HG03135 (cell line): ENCODE measurements around the gene MTUS2.
"Not testable (repeated sequence)": the region's sequence is repeated elsewhere in the genome, so short reads cannot be mapped to it uniquely, and the experiment has no call there.

ENCODE experiments used
- ATAC-seq: cut with Tn5 transposase; IDR thresholded peaks from one replicate; pipeline ENCODE4 v1.9.1; 2021; ENCODE audit warnings: mild to moderate bottlenecking, moderate library complexity; ENCODE audit not compliant: unreplicated experiment

The MTUS2 gene

DNA sequence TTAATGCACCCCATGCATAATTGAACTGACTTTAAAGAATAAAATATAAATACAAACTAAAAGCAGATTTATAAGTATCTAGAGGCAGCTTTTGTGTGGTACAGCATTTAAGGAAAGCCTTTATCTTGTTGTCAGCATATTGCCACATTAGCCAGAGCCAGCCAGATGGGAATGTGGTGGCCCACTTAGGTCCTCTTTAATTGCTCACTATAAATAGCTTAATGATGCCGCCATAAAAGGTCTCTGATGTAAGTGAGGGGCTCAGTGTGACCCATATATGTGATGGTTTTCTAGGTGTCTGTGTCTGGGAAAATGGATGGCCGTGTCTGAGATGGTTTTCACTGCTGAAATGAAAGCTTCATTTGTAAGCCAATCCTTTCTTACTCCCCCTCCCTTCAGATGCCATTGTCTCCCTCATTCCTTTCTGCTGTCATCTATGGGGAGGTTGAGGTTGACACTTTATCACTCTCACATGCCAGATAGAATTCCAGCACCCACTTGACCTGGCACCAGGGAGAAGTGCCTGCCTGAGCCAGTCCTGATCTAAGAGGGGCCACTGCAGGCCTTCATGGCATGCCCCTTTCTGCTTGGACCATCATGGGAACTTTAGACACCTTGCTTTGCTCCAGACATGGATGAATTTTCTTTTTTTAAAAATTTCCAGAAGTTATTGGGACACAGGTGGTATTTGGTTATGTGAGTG, 135.3 kb downstream of the MTUS2 start:
- no peak for ATAC-seq

DNA sequence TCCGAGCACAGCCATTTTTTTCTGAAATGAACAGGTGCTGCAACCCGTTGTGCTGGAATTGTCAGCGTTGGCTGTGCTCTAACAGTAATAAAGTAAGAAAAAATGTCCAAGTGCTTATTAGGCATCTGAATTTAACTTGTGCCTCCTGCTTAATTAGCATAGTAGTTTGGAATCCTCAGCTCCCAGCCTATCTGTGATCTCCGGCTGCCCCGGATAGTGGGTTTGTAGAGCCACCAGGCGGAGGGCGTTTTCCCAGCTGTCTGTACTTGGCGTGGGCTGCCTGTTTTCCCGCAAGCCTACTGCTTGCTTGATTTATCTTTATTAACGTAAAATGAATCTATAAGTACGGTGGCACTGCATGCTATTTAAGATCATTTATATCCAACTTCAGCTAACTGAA, 137.9 kb downstream of the MTUS2 start:
- no peak for ATAC-seq

DNA sequence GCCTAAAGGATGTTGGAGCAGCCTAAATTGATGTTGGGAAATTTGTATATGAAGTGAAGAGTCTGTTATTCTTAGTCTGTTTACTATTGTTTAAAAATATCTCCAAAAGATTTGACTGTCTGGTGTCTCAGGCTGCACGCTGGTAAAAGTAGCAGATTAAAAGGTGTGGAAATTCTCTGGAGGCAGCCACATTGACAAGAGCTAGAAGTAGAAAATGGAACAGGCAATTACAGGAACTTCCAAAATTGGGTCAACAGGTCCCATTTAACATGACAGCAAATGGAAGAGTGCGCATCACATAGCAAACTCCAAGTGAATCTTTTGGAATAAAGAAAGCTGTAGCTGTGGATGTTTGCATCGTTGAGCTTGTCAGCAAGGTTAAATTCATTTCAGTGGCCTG, 138.3 kb downstream of the MTUS2 start:
- no peak for ATAC-seq

DNA sequence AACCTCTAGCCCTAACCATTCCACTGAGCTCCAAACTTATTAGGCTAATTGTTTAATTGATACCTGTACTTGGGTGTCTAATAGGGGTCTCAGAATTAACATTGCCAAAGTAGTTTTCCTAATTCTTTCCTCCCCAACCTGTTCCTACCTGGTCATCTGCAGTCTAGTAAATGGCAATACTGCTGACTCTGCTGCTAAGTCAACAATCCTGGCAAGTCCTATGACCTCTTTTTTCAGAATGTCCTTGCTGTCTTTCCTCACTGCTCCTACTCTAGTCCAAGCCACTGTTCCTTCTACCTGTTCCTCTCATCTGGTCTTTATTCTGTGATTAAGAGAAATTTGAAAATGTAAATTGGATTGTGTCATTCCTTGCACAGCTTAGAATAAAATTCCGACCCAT, 143.9 kb downstream of the MTUS2 start:
- ATAC-seq: no peak

DNA sequence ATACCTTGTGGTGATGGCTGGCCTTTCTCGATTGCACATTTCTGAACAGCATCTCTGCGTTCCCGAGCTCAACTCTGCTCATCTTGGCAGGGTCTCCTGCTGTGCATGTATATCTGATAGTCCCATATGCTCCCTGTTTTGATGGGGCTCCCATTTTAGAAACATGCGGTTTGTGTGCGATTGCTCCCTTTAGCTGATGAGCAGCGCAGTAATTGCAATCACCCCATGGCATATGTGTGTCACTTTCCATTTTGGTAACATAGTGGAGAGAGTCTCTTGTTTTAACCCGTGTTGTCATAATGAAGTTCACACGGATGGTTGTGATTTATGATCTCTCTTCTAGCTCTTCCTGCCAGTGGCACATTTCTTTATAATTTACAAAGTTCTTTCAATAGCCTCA, 144.7 kb downstream of the MTUS2 start:
- ATAC-seq: no peak

DNA sequence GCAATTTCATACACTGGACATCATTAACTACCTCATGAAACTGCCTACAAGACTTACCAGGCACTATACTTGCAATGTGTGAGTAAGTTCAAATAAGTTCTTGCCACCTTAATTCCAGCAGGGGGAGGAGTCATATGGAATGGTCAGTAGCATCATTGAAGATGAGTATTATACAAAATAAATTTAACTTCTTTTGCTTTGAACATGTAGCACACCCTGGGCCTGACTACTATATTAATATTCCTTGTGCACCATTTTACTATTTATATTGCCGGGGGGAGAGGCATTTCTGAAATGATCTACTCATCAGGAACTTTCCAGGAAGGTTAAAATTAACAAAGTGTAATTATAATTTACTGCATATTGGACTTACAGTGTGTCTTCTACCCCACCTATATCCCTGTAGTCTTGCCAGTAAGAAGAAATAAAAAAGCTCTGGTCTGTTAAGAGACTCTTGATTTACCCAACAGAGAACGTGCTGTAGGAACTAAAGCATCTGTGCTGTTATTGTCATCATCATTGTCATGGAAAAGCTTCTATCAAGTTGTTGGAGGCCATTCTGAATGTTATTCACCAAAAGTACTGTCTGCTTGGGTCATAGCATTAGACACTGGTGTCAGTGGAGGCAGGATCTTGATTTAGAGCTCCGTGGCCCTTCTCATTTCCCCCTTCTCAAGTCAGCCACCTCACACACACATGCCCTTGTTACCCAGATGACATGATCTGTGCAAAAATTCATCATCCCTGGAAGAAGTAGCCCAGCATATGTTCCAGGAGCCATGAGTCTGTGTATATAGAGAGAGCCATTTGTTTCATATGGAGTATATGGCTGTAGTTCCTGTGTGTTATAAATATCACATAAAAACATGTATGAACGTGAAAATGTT, 147.1 kb downstream of the MTUS2 start:
- no peak for ATAC-seq

DNA sequence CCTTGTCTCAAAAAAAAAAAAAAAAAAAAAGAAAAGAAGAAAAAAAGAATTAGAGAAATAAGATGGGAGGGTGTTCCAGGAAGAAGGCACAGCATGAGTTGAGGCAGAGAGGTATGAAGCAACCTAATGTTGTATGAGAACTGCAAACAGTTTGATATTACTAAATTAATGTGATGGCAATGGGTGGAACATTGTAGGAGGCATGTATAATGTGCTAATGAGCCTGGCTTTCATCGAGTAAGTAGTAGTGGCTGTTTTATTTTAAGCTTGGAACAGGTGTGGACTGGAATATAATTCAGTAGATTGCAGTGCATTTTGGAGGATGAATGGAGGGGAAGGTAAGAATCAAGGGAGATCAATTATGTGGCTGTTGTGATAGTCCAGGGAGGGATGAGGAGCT, 156.1 kb downstream of the MTUS2 start:
- no peak for ATAC-seq

DNA sequence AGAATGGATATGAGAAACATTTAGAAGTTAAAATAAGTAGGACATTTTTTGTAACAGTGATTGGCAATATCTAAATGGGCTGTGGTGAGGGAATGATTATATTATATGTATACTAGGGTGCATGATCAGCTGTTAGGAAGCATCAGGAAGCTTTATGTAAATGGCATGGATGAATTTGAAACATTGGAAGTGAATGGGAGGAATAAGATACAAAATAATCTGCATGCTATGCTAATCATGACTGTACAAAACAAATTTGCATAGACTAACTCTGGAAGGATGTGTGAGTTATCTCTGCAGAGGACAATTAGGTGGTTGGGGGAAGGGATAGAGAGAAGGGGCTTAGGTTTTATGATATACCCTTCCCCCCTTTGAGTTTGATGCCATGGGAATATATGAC, 156.5 kb downstream of the MTUS2 start:
- ATAC-seq: no peak

DNA sequence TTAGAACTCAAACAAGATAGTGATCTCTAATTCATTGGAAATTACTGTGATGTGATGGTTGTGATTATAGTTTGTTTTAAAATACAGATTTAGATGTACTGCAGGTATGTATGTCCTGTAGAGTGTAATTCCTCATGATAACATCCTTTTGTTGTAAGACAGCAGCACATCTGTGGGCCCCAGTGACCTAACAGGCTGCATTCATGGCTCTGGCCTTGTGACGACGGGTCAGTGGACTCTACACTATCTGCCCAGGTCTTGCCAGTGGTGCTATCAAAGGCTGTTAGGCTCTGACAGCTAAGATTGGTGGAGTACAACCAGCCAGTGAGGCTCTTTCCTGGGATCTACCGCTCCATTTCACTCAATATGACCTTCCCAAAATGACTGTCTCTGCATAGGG, 158.4 kb downstream of the MTUS2 start:
- ATAC-seq: no peak

DNA sequence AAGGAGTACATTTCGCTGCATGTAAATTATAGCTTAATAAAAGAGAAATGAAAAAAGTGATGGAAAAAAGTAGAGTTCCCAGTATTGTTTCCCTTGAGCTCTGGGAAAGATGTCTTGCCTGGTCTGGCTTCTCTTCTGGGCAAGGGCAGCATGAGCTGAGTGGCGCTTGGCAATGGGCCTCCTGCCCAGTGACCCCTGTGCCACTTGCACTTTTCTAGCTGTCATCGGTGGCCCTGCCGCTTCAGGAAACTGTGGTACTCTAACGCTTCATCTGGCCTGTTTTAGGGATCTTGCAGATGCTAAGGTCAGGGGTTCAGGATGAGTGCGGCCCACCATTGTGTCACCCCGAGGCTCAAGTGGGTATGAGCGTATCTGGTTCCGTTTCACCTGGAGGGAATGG, 161.4 kb downstream of the MTUS2 start:
- ATAC-seq: no peak

DNA sequence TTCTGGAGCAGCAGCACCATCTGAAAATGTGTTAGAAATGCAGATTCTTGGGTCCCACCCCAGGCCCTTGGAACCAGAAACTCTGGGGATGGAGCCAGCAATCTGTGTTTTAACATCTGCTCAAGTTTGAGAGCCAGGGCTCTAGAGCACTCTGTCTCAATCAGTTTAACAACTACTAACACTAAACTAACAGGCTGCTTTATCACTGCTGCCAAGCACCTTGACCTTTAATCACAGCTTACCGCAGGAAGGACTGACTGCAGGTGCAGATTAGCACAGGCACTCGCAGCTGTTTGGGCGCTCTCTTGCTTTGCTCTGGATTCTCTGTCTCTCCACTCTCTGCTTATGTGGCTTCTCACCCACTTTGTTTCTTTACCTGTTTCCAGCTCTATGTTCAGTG, 163.5 kb downstream of the MTUS2 start:
- ATAC-seq: no peak

DNA sequence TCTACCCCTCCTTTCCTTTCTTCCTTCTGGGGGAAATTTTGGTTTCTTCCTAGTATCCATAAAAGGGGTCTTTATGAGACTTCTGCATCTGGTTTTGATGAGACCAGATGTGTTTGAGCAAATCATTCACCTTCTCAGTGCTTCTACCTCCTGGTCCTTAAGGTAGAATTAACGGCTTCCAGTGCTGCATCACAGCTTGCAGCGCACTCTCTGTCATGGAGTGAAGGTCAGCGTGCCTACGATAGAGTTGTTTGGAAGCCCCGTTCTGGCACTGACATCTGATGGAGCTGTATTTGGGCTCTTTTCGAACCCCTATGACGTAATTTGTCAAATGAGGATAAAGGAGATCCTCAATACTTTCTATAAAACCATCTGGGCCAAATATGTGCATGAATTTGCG, 164.2 kb downstream of the MTUS2 start:
- no peak for ATAC-seq

DNA sequence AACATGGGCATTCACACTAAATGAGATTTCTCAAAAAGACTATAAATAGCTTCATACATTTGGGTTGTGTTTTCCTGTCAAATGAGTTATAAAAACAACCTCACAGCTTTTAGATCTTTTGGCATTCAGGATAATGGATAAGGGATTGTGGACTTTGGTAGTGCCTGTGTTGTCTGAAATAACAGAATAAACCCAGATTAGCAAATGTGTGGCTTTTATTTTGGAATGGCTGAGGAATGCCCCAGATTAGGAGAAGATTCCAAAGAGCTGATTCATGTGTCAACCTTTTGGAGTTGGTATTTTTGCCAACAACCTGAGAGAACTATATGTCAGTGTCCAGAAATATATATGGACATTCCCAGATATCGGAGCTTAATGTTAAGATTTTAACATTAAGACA, 164.7 kb downstream of the MTUS2 start:
- no peak for ATAC-seq

DNA sequence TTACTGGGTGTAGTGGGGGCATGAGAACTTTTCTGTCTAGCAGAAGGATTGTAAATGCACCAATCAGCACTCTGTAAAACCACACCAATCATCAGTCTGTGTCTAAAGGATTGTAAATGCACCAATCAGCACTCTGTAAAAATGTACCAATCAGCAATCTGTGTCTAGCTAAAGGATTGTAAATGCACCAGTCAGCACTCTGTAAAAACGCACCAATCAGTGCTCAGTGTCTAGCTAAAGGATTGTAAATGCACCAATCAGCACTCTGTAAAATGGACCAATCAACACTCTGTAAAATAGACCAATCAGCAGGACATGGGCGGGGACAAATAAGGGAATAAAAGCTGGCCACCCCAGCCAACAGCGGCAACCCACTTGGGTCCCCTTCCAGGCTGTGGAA, 170.2 kb downstream of the MTUS2 start:
- ATAC-seq: not testable (repeated sequence)

DNA sequence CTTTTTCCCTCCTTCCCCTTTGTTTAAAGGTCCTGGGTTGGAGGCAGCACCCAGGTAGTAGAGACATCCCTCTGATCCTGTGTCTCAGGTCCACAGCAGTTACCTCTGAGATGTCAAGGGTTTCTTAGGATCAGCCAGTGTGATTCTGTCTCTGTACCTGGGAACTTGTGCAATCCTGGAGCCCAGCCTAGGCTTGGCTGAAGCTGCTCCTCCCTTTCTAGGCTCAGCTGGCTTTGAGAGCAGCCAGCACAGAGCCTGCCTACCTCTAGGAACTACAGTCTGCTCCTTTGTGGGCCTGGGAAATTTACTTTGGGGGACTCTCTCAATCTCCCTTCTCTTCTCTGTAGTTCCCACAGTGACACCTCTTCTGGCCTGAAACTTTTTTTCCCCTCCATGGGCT, 171.6 kb downstream of the MTUS2 start:
- no peak for ATAC-seq

DNA sequence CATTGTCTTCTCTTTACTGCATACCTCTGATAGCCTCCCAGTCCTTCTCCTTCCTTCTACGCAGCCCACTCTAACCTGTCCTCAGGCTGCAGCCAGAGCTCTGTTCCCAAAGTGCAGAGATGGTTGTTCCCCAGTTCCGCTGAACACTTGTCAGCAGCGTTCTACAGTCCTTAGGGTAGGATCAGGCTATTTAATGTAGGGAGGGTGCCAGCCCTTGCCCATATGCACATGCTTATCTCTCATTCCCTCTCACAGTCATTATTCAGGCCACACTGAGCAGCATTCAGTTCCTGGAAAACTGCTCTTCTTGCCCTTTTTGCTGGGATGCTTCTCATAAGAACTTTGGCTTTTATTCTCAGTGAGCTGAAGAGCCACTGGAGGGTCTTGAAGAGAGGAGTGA, 180.7 kb downstream of the MTUS2 start:
- ATAC-seq: no peak

DNA sequence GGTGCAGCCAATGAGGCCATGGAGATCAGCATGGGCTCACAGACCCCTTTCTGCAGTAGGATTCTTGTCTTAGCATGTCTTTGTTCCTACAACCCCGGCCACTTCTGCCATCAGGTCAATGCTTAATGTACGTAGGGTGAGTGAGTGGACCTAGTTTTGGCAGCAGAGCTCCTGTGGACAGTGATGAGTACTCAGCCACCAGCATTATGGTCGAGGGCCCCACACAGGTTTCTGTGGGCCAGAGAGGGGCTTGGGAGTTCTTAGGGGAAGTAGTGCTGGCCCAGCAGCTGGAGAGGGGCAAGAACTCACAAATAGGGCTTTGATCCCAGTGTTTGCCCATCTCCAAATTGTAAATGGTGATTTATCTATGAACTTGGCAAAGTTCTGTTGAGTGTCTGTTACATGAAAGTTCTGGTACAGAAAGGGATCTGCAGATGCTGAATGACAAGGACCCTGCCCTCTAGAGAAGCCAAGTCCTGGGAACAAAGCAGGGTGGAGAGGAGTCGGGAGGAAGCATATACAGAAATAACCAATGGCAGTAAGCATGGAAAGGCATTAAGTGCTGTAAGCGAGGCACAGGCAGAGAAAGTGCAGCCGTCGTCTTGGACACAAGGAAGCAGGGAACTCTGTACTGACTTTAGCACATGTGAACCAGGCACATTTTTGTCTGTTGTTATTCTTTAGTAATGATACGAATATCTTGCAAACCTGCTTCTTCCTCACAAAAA, 185.1 kb downstream of the MTUS2 start:
- no peak for ATAC-seq

DNA sequence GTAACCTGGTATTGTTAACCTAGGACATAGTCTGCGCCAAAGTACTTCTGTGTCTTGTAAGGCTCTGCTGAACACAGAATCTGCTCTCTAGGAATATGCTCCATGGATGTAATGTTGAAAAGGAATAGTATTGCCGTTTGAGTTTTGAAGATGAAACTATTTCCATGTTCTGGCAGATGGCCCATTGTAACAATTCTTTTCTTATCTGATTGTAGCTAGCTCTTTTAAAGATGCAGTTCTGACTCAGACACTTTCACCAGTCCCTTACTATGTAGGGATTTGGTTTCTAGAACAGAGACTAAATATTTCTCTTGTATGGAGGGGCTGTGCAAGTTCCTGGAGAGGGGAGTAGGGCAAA, 185.6 kb downstream of the MTUS2 start:
- ATAC-seq: no peak

DNA sequence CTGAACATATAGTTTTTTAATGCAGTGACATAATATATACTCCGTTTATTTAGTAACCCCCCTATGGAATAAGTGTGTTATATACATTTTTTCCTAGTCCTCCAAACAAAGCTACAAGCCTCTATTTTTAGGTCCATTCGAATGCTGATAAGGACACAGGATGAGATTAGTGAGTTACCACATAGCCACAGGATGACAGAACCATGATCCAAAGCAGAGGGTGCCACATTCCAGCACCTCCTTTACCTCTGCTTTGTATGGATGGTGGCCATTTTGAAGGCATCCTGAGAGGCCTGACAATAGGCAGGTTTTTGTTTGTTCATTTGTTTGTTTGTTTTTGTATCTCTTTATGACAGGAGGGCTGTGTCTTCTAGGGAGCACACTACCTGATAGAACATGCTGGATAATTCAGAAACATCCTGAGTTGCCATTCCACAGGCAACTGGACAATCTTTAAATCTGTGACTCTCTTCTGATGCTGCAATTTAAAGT, 186.3 kb downstream of the MTUS2 start:
- ATAC-seq: no peak

DNA sequence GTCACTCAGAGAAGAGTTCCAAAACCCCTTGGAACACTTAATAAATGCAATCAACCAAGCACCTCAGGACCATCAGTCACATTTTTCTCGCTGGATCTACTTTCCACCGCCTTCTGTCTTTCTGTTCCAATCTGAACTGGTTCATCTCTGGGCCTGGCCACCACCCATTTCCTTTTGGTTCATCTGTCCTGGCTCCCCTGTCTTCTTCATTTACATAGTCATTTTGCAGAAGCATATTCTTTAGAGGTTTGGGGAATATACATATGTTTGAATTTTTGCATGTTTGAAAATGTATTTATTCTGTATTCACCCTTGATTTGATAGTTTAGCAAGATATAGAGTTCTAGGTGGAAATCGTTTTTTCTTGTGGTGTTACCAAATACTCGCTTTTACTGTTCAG, 188.2 kb downstream of the MTUS2 start:
- ATAC-seq: no peak

DNA sequence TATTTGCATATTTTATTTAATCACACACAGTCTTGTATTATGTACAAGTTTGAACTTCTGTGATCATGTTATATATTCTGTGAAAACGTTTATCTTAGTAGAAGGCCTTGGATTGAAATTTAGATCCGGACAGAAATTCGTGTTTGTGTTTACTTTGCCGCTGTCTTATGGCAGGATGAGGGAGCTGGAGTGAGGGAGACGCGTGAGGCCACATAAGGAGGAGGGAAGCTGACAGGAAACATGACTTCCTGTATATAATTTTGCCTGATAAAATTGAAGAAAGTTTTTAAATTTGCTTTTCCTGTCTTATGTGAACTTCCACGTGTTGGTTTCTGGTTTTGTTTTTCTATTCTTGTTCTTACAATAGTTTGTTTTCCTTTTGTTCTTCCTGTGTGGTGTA, 200.2 kb downstream of the MTUS2 start:
- ATAC-seq: no peak

DNA sequence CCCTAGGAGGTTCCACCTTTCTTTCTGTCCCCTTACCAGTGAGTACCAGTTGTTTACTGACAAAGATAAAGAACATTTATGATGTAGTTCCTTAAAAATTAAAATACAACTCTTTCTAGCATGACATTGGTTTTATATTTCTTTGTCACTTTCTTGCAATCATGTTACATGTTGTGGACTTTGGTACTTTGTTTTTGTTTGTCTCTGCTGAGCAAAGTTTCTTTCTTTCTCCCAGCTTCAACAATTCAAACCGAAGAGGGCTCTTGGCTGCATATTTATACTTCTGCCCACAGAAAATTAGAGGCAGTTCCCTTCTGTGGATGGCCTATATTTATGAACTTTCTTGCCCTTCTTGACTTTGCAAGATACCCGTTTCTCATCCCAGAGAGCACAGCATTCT, 201.2 kb downstream of the MTUS2 start:
- ATAC-seq: no peak
